HCT116 (cell line): ENCODE results near the gene ACOT11.

Experiments used
- CTCF ChIP-seq, 3 experiments: fragments of 200-600 bp in 1 of 3; sonication (generic) in 1 of 3; IDR thresholded peaks in 2 of 3; conservative IDR thresholded peaks in 1 of 3; 2 replicates each; pipeline ENCODE4 v1.5.1; 2012 to 2017; ENCODE audit warnings: low read depth in 2 of 3, low read length in 2 of 3, antibody characterized with exemption in 1 of 3, borderline replicate concordance in 1 of 3, control low read depth in 1 of 3, mild to moderate bottlenecking in 1 of 3, mixed read lengths in 1 of 3, mixed run types in 1 of 3, moderate library complexity in 1 of 3; ENCODE audit not compliant: insufficient read depth in 1 of 3
- EZH2 ChIP-seq: fragments of 200-600 bp; sonication (generic); IDR thresholded peaks from 2 replicates; pipeline ENCODE4 v1.6.1; 2017; ENCODE audit warnings: antibody characterized with exemption, mixed run types
- EZH2phosphoT487 ChIP-seq: fragments of 200-600 bp; IDR thresholded peaks from 2 replicates; pipeline ENCODE4 v1.6.1; 2018; ENCODE audit warnings: antibody characterized with exemption, borderline replicate concordance
- POLR2AphosphoS5 ChIP-seq: IDR thresholded peaks from 2 replicates; pipeline ENCODE4 v1.6.1; 2011; ENCODE audit warnings: mild to moderate bottlenecking, low read depth, low read length, moderate library complexity
- RAD21 ChIP-seq: IDR thresholded peaks from 2 replicates; pipeline ENCODE4 v1.6.1; 2012; ENCODE audit warnings: low read depth, mild to moderate bottlenecking
- SIN3A ChIP-seq: IDR thresholded peaks from 2 replicates; pipeline ENCODE4 v1.6.1; 2012; ENCODE audit warnings: low read depth
- ZBTB33 ChIP-seq: IDR thresholded peaks from 2 replicates; pipeline ENCODE4 v1.6.1; 2011; ENCODE audit warnings: mild to moderate bottlenecking, low read length, moderate library complexity; ENCODE audit not compliant: insufficient replicate concordance; ENCODE audit errors: extremely low read depth
- TF ChIP-seq, protein P1 (sequence below): IDR thresholded peaks from 2 replicates; pipeline ENCODE4 v1.6.1; 2012

- no peak for TF ChIP-seq EZH2
- TF ChIP-seq, protein P1, sequence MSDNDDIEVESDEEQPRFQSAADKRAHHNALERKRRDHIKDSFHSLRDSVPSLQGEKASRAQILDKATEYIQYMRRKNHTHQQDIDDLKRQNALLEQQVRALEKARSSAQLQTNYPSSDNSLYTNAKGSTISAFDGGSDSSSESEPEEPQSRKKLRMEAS: no peak
- TF ChIP-seq RAD21: no peak
- no peak for TF ChIP-seq CTCF (IDR thresholded peaks at IDR 0.05 in 2 of 3, conservative IDR thresholded peaks at IDR 0.05 in 1 of 3; ENCODE audit: borderline replicate concordance in 1 of 3, insufficient read depth in 1 of 3, low read depth in 2 of 3, low read length in 2 of 3)
- TF ChIP-seq POLR2AphosphoS5: no peak
- no peak for TF ChIP-seq SIN3A
- no peak for TF ChIP-seq EZH2phosphoT487
- TF ChIP-seq ZBTB33: no peak
Observed at GRCh38 chr1:54580856-54581550, 33.0 kb downstream of the ACOT11 start.
